GM23338 (cell line): ENCODE data around the gene HELQ.

ENCODE experiments used
- CREB1 ChIP-seq: fragments of 250-450 bp; sonication (Bioruptor Pico); IDR thresholded peaks from 2 replicates; pipeline ENCODE4 v1.5.0; 2020; ENCODE audit warnings: low read depth, mild to moderate bottlenecking, moderate library complexity
- ETS1 ChIP-seq: IDR thresholded peaks from 2 replicates; pipeline ENCODE4 v1.6.1; 2016; ENCODE audit warnings: antibody characterized with exemption
- EZH2 ChIP-seq: fragments of 200-600 bp; sonication (generic); IDR thresholded peaks from one replicate; pipeline ENCODE4 v1.8.0; 2017; ENCODE audit warnings: antibody characterized with exemption, mild to moderate bottlenecking, low read depth; ENCODE audit not compliant: unreplicated experiment
- EZH2phosphoT487 ChIP-seq: fragments of 200-600 bp; sonication (generic); IDR thresholded peaks from one replicate; pipeline ENCODE4 v1.8.1; 2018; ENCODE audit warnings: antibody characterized with exemption; ENCODE audit not compliant: unreplicated experiment
- JUNB ChIP-seq: IDR thresholded peaks from one replicate; pipeline ENCODE4 v1.6.1; 2016; ENCODE audit warnings: antibody characterized with exemption; ENCODE audit not compliant: unreplicated experiment
- NANOG ChIP-seq: IDR thresholded peaks from 2 replicates; pipeline ENCODE4 v1.6.1; 2016; ENCODE audit warnings: antibody characterized with exemption, borderline replicate concordance
- POLR2AphosphoS5 ChIP-seq: IDR thresholded peaks from 2 replicates; pipeline ENCODE4 v1.6.1; 2016; ENCODE audit warnings: antibody characterized with exemption, low read depth
- STAT1 ChIP-seq: IDR thresholded peaks from one replicate; pipeline ENCODE4 v1.6.1; 2016; ENCODE audit warnings: antibody characterized with exemption; ENCODE audit not compliant: unreplicated experiment
- ZNF114 ChIP-seq: fragments of 250-450 bp; sonication (Bioruptor Pico); IDR thresholded peaks from 2 replicates; pipeline ENCODE4 v1.5.0; 2020; ENCODE audit warnings: mild to moderate bottlenecking, moderate library complexity
- ZNF331 ChIP-seq: fragments of 250-450 bp; sonication (Bioruptor Pico); IDR thresholded peaks from 2 replicates; pipeline ENCODE4 v1.5.0; 2020; ENCODE audit warnings: low read depth, mild to moderate bottlenecking, moderate library complexity
- ZNF462 ChIP-seq: fragments of 250-450 bp; sonication (Bioruptor Pico); IDR thresholded peaks from 2 replicates; pipeline ENCODE4 v1.5.0; 2020; ENCODE audit warnings: mild to moderate bottlenecking, moderate library complexity
- TF ChIP-seq, protein P1 (sequence below), 2 experiments: fragments of 200-600 bp in 1 of 2; sonication (generic) in 1 of 2; conservative IDR thresholded peaks; 2 replicates each; pipeline versions ENCODE4 v1.5.1 to v1.6.1; 2016 to 2017; ENCODE audit warnings: antibody characterized with exemption in 2 of 2, low read depth in 2 of 2, mild to moderate bottlenecking in 2 of 2, moderate library complexity in 1 of 2
- TF ChIP-seq, protein P2 (sequence below): IDR thresholded peaks from one replicate; pipeline ENCODE4 v1.6.1; 2018; ENCODE audit warnings: antibody characterized with exemption; ENCODE audit not compliant: unreplicated experiment

DNA sequence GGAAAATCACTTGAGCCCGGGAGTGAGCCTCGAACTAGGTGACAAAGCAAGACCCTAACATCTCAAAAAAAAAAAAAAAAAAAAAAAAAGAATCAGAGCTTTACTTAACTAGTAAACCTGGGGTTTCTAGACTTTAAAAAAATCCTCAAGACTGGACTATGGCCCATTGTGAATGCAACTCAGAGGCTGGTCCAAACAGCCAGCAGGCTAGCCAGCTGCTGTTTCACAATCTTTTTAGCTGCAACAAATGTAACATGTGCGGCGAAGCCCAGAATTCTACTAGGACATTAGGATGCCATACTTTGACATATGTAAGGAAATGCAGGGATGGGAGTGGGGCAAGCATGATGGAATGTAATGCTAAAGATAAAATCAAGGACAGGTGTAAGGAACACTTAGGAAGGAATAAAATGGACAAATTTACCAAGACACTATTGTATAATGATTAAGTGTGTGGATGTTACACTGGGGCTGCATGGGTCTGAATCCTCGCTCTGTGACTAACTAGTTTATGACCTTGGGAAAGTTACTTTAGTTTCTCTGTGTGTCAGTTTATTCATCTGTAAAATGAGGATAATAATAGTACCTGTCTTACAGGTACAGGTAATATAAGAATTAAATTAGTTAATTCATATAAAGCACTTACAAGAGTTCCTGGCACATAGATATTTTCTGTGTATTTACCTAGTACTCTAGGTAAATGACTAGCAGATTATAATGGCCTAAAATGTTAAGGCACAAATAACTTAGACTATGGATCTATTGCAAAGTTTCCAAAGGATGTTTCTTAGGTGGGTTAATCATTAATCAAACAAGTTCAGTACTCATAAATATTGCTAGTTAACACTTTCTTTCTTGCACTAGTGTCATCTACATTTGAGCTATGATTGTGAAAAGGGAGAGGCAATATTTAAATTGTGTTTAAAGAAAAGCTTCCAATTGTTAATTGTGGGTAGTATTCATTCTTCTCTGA, 49.5 kb downstream of the HELQ start:
- TF ChIP-seq, protein P1, sequence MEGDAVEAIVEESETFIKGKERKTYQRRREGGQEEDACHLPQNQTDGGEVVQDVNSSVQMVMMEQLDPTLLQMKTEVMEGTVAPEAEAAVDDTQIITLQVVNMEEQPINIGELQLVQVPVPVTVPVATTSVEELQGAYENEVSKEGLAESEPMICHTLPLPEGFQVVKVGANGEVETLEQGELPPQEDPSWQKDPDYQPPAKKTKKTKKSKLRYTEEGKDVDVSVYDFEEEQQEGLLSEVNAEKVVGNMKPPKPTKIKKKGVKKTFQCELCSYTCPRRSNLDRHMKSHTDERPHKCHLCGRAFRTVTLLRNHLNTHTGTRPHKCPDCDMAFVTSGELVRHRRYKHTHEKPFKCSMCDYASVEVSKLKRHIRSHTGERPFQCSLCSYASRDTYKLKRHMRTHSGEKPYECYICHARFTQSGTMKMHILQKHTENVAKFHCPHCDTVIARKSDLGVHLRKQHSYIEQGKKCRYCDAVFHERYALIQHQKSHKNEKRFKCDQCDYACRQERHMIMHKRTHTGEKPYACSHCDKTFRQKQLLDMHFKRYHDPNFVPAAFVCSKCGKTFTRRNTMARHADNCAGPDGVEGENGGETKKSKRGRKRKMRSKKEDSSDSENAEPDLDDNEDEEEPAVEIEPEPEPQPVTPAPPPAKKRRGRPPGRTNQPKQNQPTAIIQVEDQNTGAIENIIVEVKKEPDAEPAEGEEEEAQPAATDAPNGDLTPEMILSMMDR (conservative IDR thresholded peaks at IDR 0.05; ENCODE audit: low read depth in 2 of 2), result no peak
- TF ChIP-seq EZH2, result no peak
- TF ChIP-seq ETS1, result no peak
- TF ChIP-seq, protein P2, sequence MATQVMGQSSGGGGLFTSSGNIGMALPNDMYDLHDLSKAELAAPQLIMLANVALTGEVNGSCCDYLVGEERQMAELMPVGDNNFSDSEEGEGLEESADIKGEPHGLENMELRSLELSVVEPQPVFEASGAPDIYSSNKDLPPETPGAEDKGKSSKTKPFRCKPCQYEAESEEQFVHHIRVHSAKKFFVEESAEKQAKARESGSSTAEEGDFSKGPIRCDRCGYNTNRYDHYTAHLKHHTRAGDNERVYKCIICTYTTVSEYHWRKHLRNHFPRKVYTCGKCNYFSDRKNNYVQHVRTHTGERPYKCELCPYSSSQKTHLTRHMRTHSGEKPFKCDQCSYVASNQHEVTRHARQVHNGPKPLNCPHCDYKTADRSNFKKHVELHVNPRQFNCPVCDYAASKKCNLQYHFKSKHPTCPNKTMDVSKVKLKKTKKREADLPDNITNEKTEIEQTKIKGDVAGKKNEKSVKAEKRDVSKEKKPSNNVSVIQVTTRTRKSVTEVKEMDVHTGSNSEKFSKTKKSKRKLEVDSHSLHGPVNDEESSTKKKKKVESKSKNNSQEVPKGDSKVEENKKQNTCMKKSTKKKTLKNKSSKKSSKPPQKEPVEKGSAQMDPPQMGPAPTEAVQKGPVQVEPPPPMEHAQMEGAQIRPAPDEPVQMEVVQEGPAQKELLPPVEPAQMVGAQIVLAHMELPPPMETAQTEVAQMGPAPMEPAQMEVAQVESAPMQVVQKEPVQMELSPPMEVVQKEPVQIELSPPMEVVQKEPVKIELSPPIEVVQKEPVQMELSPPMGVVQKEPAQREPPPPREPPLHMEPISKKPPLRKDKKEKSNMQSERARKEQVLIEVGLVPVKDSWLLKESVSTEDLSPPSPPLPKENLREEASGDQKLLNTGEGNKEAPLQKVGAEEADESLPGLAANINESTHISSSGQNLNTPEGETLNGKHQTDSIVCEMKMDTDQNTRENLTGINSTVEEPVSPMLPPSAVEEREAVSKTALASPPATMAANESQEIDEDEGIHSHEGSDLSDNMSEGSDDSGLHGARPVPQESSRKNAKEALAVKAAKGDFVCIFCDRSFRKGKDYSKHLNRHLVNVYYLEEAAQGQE, result no peak
- no peak for TF ChIP-seq ZNF331 (CRISPR knock-in tag)
- no peak for TF ChIP-seq CREB1 (CRISPR knock-in tag)
- no peak for TF ChIP-seq POLR2AphosphoS5
- TF ChIP-seq EZH2phosphoT487, result no peak
- TF ChIP-seq JUNB, result no peak
- TF ChIP-seq STAT1, result no peak
- TF ChIP-seq NANOG, result no peak
- no peak for TF ChIP-seq ZNF114 (CRISPR knock-in tag)
- TF ChIP-seq ZNF462 (CRISPR knock-in tag), result no peak
